Sigmoid colon (tissue), 7 donors: Measurements from ENCODE around the gene ANOS1. TPM values are rescaled to one million over a fixed set of nuclear protein-coding genes. Genes with fewer than 3 reads are reported as not detected.

Experiments used
- DNase-seq: peaks from one replicate; pipeline ENCODE4 v3.0.0-alpha.2; 2019
- H3K27ac ChIP-seq, 4 donors: fragments of 200-600 bp; sonication (generic); one replicate each; pipeline ENCODE4 v1.5.1; 2016 to 2019; ENCODE audit warnings: mild to moderate bottlenecking in 1 of 4
- H3K27me3 ChIP-seq, 3 donors: fragments of 200-600 bp; sonication (generic); one replicate each; pipeline ENCODE4 v1.5.1; 2019; ENCODE audit warnings: mild to moderate bottlenecking in 1 of 3
- H3K36me3 ChIP-seq, 4 donors: fragments of 200-600 bp; sonication (generic); one replicate each; pipeline ENCODE4 v1.5.1; 2016 to 2019
- H3K4me1 ChIP-seq, 4 donors: fragments of 200-600 bp; sonication (generic); one replicate each; pipeline ENCODE4 v1.5.1; 2017 to 2019
- H3K4me3 ChIP-seq, 4 donors: fragments of 200-600 bp; sonication (generic); one replicate each; pipeline ENCODE4 v1.5.1; 2017 to 2019; ENCODE audit warnings: mild to moderate bottlenecking in 2 of 4, moderate library complexity in 1 of 4
- H3K9me3 ChIP-seq, 4 donors: fragments of 200-600 bp in 3 of 4; sonication (generic) in 3 of 4; one replicate each; pipeline versions ENCODE4 v1.5.1 to v1.6.1; 2013 to 2019
- CTCF ChIP-seq, 4 experiments: fragments of 450-650 bp in 3 of 4; fragments of 200-600 bp in 1 of 4; IDR thresholded peaks; one replicate each; pipeline ENCODE4 v1.5.1; 2016 to 2019; ENCODE audit warnings: antibody characterized with exemption in 4 of 4, mild to moderate bottlenecking in 3 of 4, moderate library complexity in 2 of 4
- EP300 ChIP-seq, 4 donors: sonication (generic); formaldehyde crosslinking; IDR thresholded peaks; one replicate each; pipeline ENCODE4 v1.6.1; 2017; ENCODE audit warnings: antibody characterized with exemption in 4 of 4
- POLR2A ChIP-seq, 2 donors: fragments of 450-650 bp; IDR thresholded peaks; one replicate each; pipeline ENCODE4 v1.6.1; 2016; ENCODE audit warnings: antibody characterized with exemption in 2 of 2, mild to moderate bottlenecking in 2 of 2, moderate library complexity in 2 of 2
- POLR2AphosphoS5 ChIP-seq, 4 donors: sonication (generic); formaldehyde crosslinking; IDR thresholded peaks; one replicate each; pipeline ENCODE4 v1.6.1; 2017; ENCODE audit warnings: antibody characterized with exemption in 4 of 4
- WGBS, 2 donors: extraction: QIAGEN DNeasy Blood & Tissue Kit; methylation state at CpG; one replicate each; pipeline ENCODE4 v1.1.7; 2013; 5-methylcytosine and 5-hydroxymethylcytosine counted together
- intact Hi-C: fragments of 100-400 bp; cut with DNase I; formaldehyde crosslinking; loops from one replicate; pipeline ENCODE4 v1.15.1; 2023
- polyA plus RNA-seq, 3 donors: library from polyadenylated mRNA; stranded (reverse); fragments of 200-250 nt; gene quantifications; one replicate each; pipeline ENCODE4 v1.2.3, GENCODE V29; 2013
- total RNA-seq, 4 donors: library from RNA; depleted of rRNA; stranded (reverse); fragments of >200 nt; gene quantifications; one replicate each; pipeline ENCODE4 v1.1.0, GENCODE V29; 2016
- donor health status: healthy with polysubstance abuse.
- donor health status: Bipolar disorder and iron deficiency.
- donor health status: healthy.

The ANOS1 gene
- total and polyA plus RNA-seq, 7 donors = 0.31 to 3.0 (median 0.81) TPM; not detected in 1

DNA sequence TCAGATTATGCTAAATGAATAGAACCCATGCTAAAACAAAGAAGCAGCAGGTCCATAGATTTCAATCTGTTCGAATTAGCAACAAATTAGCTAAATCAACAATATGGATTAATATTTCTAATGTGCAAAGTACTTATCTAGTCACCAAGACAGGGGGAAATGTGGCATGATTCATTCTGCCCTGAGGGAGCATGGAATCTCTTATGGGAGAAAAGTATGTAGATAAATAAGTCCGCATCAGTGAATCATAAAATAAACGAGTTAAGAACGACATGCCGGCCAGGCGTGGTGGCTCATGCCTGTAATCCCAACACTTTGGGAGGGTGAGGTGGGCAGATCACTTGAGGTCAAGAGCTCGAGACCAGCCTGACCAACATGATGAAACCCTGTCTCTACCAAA is 102.1 kb downstream of the ANOS1 start:
- Histone ChIP-seq H3K9me3 (no peaks in the 10 kb centered on the region), H3K4me3 (no peak overlapping the region), H3K4me1 (no peaks in the 10 kb centered on the region), H3K27ac (no peak overlapping the region), H3K27me3 (no peaks in the 10 kb centered on the region), H3K36me3 (no peaks in the 10 kb centered on the region)
- no peak for DNase-seq
- 74 to 81% methylated on average over 7 of the region's 7 CpGs for WGBS, 2 donors
- intact Hi-C loops = no loop called here
- TF ChIP-seq POLR2AphosphoS5 (IDR thresholded peaks at IDR 0.05) (no peak), CTCF (IDR thresholded peaks at IDR 0.05) (no peak), POLR2A (IDR thresholded peaks at IDR 0.05) (no peak), EP300 (IDR thresholded peaks at IDR 0.05) (no peak)

DNA sequence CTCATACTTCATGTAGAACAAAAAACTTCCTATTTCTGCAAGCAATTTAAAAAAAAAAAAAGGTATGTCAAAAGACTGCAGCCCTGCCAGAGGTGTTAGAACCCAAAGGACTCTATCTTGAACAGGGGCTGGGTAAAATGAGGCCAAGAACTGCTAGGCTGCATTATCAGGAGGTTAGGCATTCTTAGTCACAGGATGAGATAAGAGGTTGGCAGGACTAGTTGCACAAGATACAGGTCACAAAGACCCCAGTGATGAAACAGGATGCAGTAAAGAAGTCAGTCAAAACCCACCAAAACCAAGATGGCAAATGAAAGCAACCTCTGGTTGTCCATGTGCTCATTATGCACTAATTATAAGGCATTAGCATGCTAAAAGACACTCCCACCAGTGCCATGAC is 104.1 kb downstream of the ANOS1 start:
- Histone ChIP-seq H3K27ac (no peak overlapping the region), H3K4me1 (no peaks in the 10 kb centered on the region), H3K27me3 (no peaks in the 10 kb centered on the region), H3K9me3 (no peaks in the 10 kb centered on the region), H3K36me3 (no peaks in the 10 kb centered on the region), H3K4me3 (no peak overlapping the region)
- no peak for DNase-seq
- TF ChIP-seq POLR2AphosphoS5 (IDR thresholded peaks at IDR 0.05) (no peak), CTCF (IDR thresholded peaks at IDR 0.05) (no peak), POLR2A (IDR thresholded peaks at IDR 0.05) (no peak), EP300 (IDR thresholded peaks at IDR 0.05) (no peak)
- intact Hi-C loops = no loop called here

GRCh38 chrX:8607326-8607725 is 124.6 kb downstream of the ANOS1 start:
- TF ChIP-seq EP300 (IDR thresholded peaks at IDR 0.05) = no peak
- TF ChIP-seq POLR2A (IDR thresholded peaks at IDR 0.05) = no peak
- no peak for TF ChIP-seq CTCF (IDR thresholded peaks at IDR 0.05)
- TF ChIP-seq POLR2AphosphoS5 (IDR thresholded peaks at IDR 0.05) = no peak
- Histone ChIP-seq H3K27ac (no peak overlapping the region), H3K27me3 (no peaks in the 10 kb centered on the region), H3K36me3 (no peaks in the 10 kb centered on the region), H3K9me3 (peaks cover 0 to 8% (median 0%) of the 10 kb centered on the region in 4 donors), H3K4me1 (no peaks in the 10 kb centered on the region), H3K4me3 (no peak overlapping the region)
- 42 to 72% methylated on average over 2 of the region's 2 CpGs for WGBS, 2 donors
- no peak for DNase-seq
- intact Hi-C loops = no loop called here

DNA sequence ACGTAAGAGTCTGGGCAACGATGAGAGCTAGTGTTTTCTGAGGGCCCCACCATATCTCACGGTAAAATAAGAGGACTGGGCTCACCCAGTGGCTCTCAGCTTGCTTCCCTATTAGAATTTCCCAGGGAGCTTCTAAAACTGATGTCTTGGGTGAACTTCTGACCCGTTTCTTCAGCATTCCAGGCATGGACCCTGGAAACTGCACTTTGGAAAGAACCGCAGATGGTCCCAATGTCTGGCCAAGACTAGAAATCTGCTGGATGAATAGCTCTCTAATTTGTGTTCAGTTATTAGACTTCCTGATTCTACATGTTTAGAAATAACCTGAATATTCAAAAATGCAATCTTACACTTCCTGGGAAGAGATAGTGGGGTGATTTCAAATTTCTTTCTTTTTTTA is 127.8 kb downstream of the ANOS1 start:
- WGBS, 2 donors = 82 to 87% methylated on average over 5 of the region's 5 CpGs
- H3K27me3 ChIP-seq = no peaks in the 10 kb centered on the region
- H3K36me3 ChIP-seq = no peaks in the 10 kb centered on the region
- intact Hi-C loops = no loop called here
- H3K4me3 ChIP-seq = no peak overlapping the region
- H3K4me1 ChIP-seq = no peaks in the 10 kb centered on the region
- no peak for TF ChIP-seq CTCF (IDR thresholded peaks at IDR 0.05)
- TF ChIP-seq EP300 (IDR thresholded peaks at IDR 0.05) = no peak
- TF ChIP-seq POLR2A (IDR thresholded peaks at IDR 0.05) = no peak
- TF ChIP-seq POLR2AphosphoS5 (IDR thresholded peaks at IDR 0.05) = no peak
- H3K9me3 ChIP-seq = no peaks in the 10 kb centered on the region
- no peak for DNase-seq
- H3K27ac ChIP-seq = no peak overlapping the region

GRCh38 chrX:8591501-8591900 is 140.4 kb downstream of the ANOS1 start:
- no peak overlapping the region for H3K27ac ChIP-seq
- 89 to 95% methylated on average over 4 of the region's 4 CpGs for WGBS, 2 donors
- intact Hi-C loops = loop anchor here (5.0 kb wide), 1 partner anchor 51 kb away; no protein-coding TSS in a partner anchor
- no peak overlapping the region for H3K4me3 ChIP-seq
- no peaks in the 10 kb centered on the region for H3K4me1 ChIP-seq
- no peaks in the 10 kb centered on the region for H3K36me3 ChIP-seq
- TF ChIP-seq POLR2AphosphoS5 (IDR thresholded peaks at IDR 0.05) (no peak), POLR2A (IDR thresholded peaks at IDR 0.05) (no peak)
- H3K27me3 ChIP-seq = no peaks in the 10 kb centered on the region
- no peaks in the 10 kb centered on the region for H3K9me3 ChIP-seq
- no peak for DNase-seq
